ENCODE results near the gene KIF21B.

- TF ChIP-seq CTCF (IDR thresholded peaks at IDR 0.05) = no peak
- no peak for TF ChIP-seq POLR2A (IDR thresholded peaks at IDR 0.05)
Observed at GRCh38 chr1:201065686-201066085, 42.2 kb upstream of the KIF21B start.

Data from uterus (tissue), 2 donors.